Esophagus squamous epithelium (tissue), 4 donors: ENCODE measurements around the gene PANK4.

Experiments
- CTCF ChIP-seq, 6 experiments: fragments of 450-650 bp in 4 of 6; fragments of 200-600 bp in 2 of 6; sonication (generic) in 2 of 6; IDR thresholded peaks; one replicate each; pipeline ENCODE4 v1.5.1; 2016 to 2019; ENCODE audit warnings: antibody characterized with exemption in 6 of 6, mild to moderate bottlenecking in 4 of 6, moderate library complexity in 4 of 6
- POLR2A ChIP-seq, 4 donors: fragments of 450-650 bp; IDR thresholded peaks; one replicate each; pipeline ENCODE4 v1.6.1; 2017; ENCODE audit warnings: antibody characterized with exemption in 4 of 4, mild to moderate bottlenecking in 4 of 4, moderate library complexity in 3 of 4

DNA sequence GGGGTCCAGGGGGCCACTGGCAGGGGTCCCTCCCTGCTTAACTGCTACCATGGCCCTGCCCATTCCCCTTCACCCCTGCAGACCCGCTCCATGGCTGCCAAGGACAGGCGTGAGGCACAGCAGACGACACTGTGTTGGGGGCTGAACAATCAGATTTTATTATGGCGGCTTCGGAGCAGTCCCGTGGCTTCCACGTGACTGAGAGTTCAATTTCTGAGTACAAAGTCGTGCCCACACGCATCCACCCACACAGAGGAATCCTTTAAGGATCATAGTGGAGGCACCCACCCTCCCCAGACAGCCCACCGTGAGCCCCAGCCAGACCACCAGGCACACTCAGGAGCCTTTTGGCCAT is 2.2 kb upstream of the PANK4 start:
- TF ChIP-seq CTCF (IDR thresholded peaks at IDR 0.05), result no peak
- TF ChIP-seq POLR2A (IDR thresholded peaks at IDR 0.05), result no peak
